GM12891 (cell line): ENCODE measurements around the gene ROPN1B.

Experiments
- POLR2A ChIP-seq: IDR thresholded peaks from 2 replicates; pipeline ENCODE4 v1.6.1; 2011; ENCODE audit warnings: low read depth, low read length, control low read depth
- TAF1 ChIP-seq: IDR thresholded peaks from 2 replicates; pipeline ENCODE4 v1.6.1; 2011; ENCODE audit warnings: low read depth, low read length, control low read depth

GRCh38 chr3:126029241-126029640, 60.3 kb downstream of the ROPN1B start:
- TF ChIP-seq POLR2A (no peak), TAF1 (no peak)
